Measurements from ENCODE around the gene NDUFA13. TPM values are rescaled to one million over a fixed set of nuclear protein-coding genes. Genes with fewer than 3 reads are reported as not detected.

The NDUFA13 gene
- total RNA-seq, 1 experiment from 2014 or later: 339 TPM

- RAD21 ChIA-PET (ENCODE audit: low non-redundant PET in 1 of 2, low total read pairs in 2 of 2, uncharacterized antibody in 2 of 2, unreplicated experiment in 2 of 2): no interaction called here
- Histone ChIP-seq H3K36me3 (ENCODE audit: control insufficient read depth in 1 of 2, insufficient read depth in 2 of 2, low read length in 2 of 2) (peaks cover 16 to 47% of the 10 kb centered on the region in 2 experiments; a peak in 3 of 4 replicates), H3K4me2 (ENCODE audit: low read length) (no peak overlapping the region), H3K27me3 (ENCODE audit: insufficient read depth, low read length) (no peaks in the 10 kb centered on the region), H3K4me3 (replicated peaks in 1 of 2; ENCODE audit: low read depth in 1 of 2, low read length in 2 of 2) (no peak overlapping the region), H3K9ac (ENCODE audit: low read length) (no peak overlapping the region), H3K27ac (ENCODE audit: low read depth, low read length) (no peak overlapping the region), H3K9me2 (ENCODE audit: insufficient read depth) (no peaks in the 10 kb centered on the region), H2AFZ (ENCODE audit: low read depth, low read length, poor library complexity, severe bottlenecking) (no peak overlapping the region), H3K9me3 (ENCODE audit: control insufficient read depth in 1 of 2, insufficient read depth in 1 of 2, low read depth in 1 of 2, low read length in 2 of 2) (no peaks in the 10 kb centered on the region), H3K4me1 (ENCODE audit: control insufficient read depth in 1 of 2, insufficient read depth in 2 of 2, low read length in 2 of 2) (no peaks in the 10 kb centered on the region), H4K20me1 (ENCODE audit: insufficient read depth) (no peaks in the 10 kb centered on the region), H3K79me2 (ENCODE audit: insufficient read depth, low read length) (peaks cover 8% of the 10 kb centered on the region; the same call in 1 of the 2 replicates)
- DNase-seq (ENCODE audit: low read depth, low spot score) (no peak), ATAC-seq (no peak)
- TF ChIP-seq ZFX (IDR thresholded peaks at IDR 0.05) (no peak), YY1 (IDR thresholded peaks at IDR 0.05; ENCODE audit: extremely low read depth, insufficient replicate concordance, low read depth, low read length) (no peak), FOSL1 (IDR thresholded peaks at IDR 0.05; ENCODE audit: low read depth) (no peak), RAD21 (IDR thresholded peaks at IDR 0.05; ENCODE audit: low read depth) (no peak), EZH2 (IDR thresholded peaks at IDR 0.05) (no peak), MAX (IDR thresholded peaks at IDR 0.05) (no peak), CBX3 (IDR thresholded peaks at IDR 0.05; ENCODE audit: low read depth) (no peak)
- intact Hi-C loops (cut with micrococcal nuclease): no loop called here
- POLR2A ChIA-PET: no interaction called here
- CTCF ChIA-PET: no interaction called here
- BruUV-seq (replicated peaks): no TSS peak
These were observed 14.2 kb upstream of the NDUFA13 start for GRCh38 chr19:19501798-19502197.

GRCh38 chr19:19502281-19502680 is 13.7 kb upstream of the NDUFA13 start:
- DNase-seq (ENCODE audit: low read depth, low spot score): no peak
- Histone ChIP-seq H3K4me3 (replicated peaks in 1 of 2; ENCODE audit: low read depth in 1 of 2, low read length in 2 of 2) (no peak overlapping the region), H3K36me3 (ENCODE audit: control insufficient read depth in 1 of 2, insufficient read depth in 2 of 2, low read length in 2 of 2) (peaks cover 18 to 47% of the 10 kb centered on the region in 2 experiments; a peak in 3 of 4 replicates), H3K4me1 (ENCODE audit: control insufficient read depth in 1 of 2, insufficient read depth in 2 of 2, low read length in 2 of 2) (no peaks in the 10 kb centered on the region), H3K4me2 (ENCODE audit: low read length) (no peak overlapping the region), H3K9me3 (ENCODE audit: control insufficient read depth in 1 of 2, insufficient read depth in 1 of 2, low read depth in 1 of 2, low read length in 2 of 2) (no peaks in the 10 kb centered on the region), H3K27me3 (ENCODE audit: insufficient read depth, low read length) (no peaks in the 10 kb centered on the region), H3K79me2 (ENCODE audit: insufficient read depth, low read length) (peaks cover 3% of the 10 kb centered on the region; the same call in 1 of the 2 replicates), H4K20me1 (ENCODE audit: insufficient read depth) (no peaks in the 10 kb centered on the region), H3K9me2 (ENCODE audit: insufficient read depth) (no peaks in the 10 kb centered on the region), H2AFZ (ENCODE audit: low read depth, low read length, poor library complexity, severe bottlenecking) (no peak overlapping the region), H3K27ac (ENCODE audit: low read depth, low read length) (no peak overlapping the region), H3K9ac (ENCODE audit: low read length) (no peak overlapping the region)
- ChIA-PET RAD21 (ENCODE audit: low non-redundant PET in 1 of 2, low total read pairs in 2 of 2, uncharacterized antibody in 2 of 2, unreplicated experiment in 2 of 2) (no interaction called here), CTCF (interaction anchor here (0.6 kb wide), 1 partner anchor 82 kb away, joined by 3 read pairs; no protein-coding TSS in a partner anchor), POLR2A (no interaction called here)
- intact Hi-C loops (cut with micrococcal nuclease): no loop called here
- BruUV-seq (replicated peaks): no TSS peak
- no peak for ATAC-seq
- no peak for TF ChIP-seq POLR2AphosphoS5 (IDR thresholded peaks at IDR 0.05; ENCODE audit: low read depth, low read length)
- no peak for TF ChIP-seq EGR1 (IDR thresholded peaks at IDR 0.05; ENCODE audit: low read depth)
- no peak for TF ChIP-seq EZH2phosphoT487 (IDR thresholded peaks at IDR 0.05; ENCODE audit: borderline replicate concordance)
- TF ChIP-seq SP1 (IDR thresholded peaks at IDR 0.05; ENCODE audit: low read depth): no peak
- no peak for TF ChIP-seq CEBPB (IDR thresholded peaks at IDR 0.05; ENCODE audit: low read depth)
- no peak for TF ChIP-seq YY1 (IDR thresholded peaks at IDR 0.05; ENCODE audit: extremely low read depth, insufficient replicate concordance, low read depth, low read length)
- TF ChIP-seq SIN3A (IDR thresholded peaks at IDR 0.05; ENCODE audit: low read depth): no peak
- TF ChIP-seq ZBTB33 (IDR thresholded peaks at IDR 0.05; ENCODE audit: extremely low read depth, insufficient replicate concordance, low read length): no peak
- TF ChIP-seq TCF7L2 (IDR thresholded peaks at IDR 0.05; ENCODE audit: borderline replicate concordance, extremely low read depth, insufficient read depth, insufficient read length): no peak
- TF ChIP-seq CTCF (IDR thresholded peaks at IDR 0.05 in 2 of 3, conservative IDR thresholded peaks at IDR 0.05 in 1 of 3; ENCODE audit: borderline replicate concordance in 1 of 3, insufficient read depth in 1 of 3, low read depth in 2 of 3, low read length in 2 of 3): no peak
- no peak for TF ChIP-seq CBX3 (IDR thresholded peaks at IDR 0.05; ENCODE audit: low read depth)
- TF ChIP-seq ELF1 (IDR thresholded peaks at IDR 0.05; ENCODE audit: borderline replicate concordance, low read depth): no peak
- no peak for TF ChIP-seq EZH2 (IDR thresholded peaks at IDR 0.05)
- no peak for TF ChIP-seq ATF3 (IDR thresholded peaks at IDR 0.05)

All from HCT116 (cell line).